Thymus (tissue), 11 donors: ENCODE results near the gene PLEKHG4. TPM values are rescaled to one million over a fixed set of nuclear protein-coding genes. Genes with fewer than 3 reads are reported as not detected.

Source experiments
- DNase-seq, 9 donors: peaks; one replicate each; pipeline ENCODE4 v3.0.0-alpha.2; 2013; ENCODE audit warnings: low spot score in 9 of 9, low read depth in 6 of 9, missing footprints in 1 of 9
- H3K27ac ChIP-seq, 2 donors: one replicate each; pipeline ENCODE4 v1.5.1; 2013; ENCODE audit warnings: control low read depth in 1 of 2, low read depth in 1 of 2, low read length in 1 of 2, mild to moderate bottlenecking in 1 of 2, moderate library complexity in 1 of 2
- H3K27me3 ChIP-seq, 2 donors: one replicate each; pipeline ENCODE4 v1.5.1; 2013; ENCODE audit warnings: low read length in 1 of 2; ENCODE audit not compliant: control insufficient read depth in 2 of 2, insufficient read depth in 1 of 2
- H3K36me3 ChIP-seq, 2 donors: one replicate each; pipeline ENCODE4 v1.5.1; 2013; ENCODE audit warnings: low read length in 1 of 2, mild to moderate bottlenecking in 1 of 2, moderate library complexity in 1 of 2; ENCODE audit not compliant: control insufficient read depth in 2 of 2, insufficient read depth in 2 of 2
- H3K4me1 ChIP-seq, 2 donors: one replicate each; pipeline ENCODE4 v1.5.1; 2013; ENCODE audit warnings: low read length in 2 of 2; ENCODE audit not compliant: control insufficient read depth in 2 of 2, insufficient read depth in 2 of 2
- H3K4me3 ChIP-seq, 2 donors: one replicate each; pipeline ENCODE4 v1.5.1; 2013; ENCODE audit warnings: low read length in 2 of 2, control low read depth in 1 of 2, mild to moderate bottlenecking in 1 of 2
- H3K9me3 ChIP-seq, 2 donors: one replicate each; pipeline ENCODE4 v1.5.1; 2013; ENCODE audit warnings: low read length in 1 of 2, mild to moderate bottlenecking in 1 of 2; ENCODE audit not compliant: control insufficient read depth in 2 of 2, insufficient read depth in 1 of 2
- WGBS: extraction: QIAGEN DNeasy Blood & Tissue Kit; methylation state at CpG from one replicate; pipeline ENCODE4 v1.1.7; 2013; 5-methylcytosine and 5-hydroxymethylcytosine counted together
- polyA plus RNA-seq: library from polyadenylated mRNA; stranded (reverse); fragments of 200-250 nt; gene quantifications from one replicate; pipeline ENCODE4 v1.2.3, GENCODE V29; 2013
- total RNA-seq: library from RNA; stranded (reverse); fragments of 120-200 nt; gene quantifications from one replicate; pipeline ENCODE4 v1.2.4, GENCODE V29; 2013
- donor health status: healthy.

The PLEKHG4 gene
- total and polyA plus RNA-seq, 2 donors: 12.6 to 16.8 TPM

DNA sequence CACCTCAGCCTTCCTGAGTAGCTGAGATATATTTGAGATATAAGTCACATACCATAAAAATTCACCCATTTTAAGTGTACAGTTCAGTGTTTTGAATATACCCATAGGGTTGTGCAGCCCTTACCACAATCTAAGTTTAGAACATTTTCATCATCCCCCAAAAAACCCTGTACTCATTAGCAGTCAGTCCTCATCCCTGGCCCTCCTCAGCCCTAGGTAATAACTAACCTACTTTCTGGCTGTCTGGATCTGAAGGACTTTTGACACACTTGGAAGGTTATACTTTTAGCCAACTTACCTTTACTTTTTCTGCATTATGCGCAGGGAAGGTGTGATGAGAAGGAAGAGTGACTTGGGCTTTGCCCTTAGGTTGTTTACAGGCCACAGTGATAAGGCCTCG is 4.0 kb upstream of the PLEKHG4 start:
- no peaks in the 10 kb centered on the region for H3K27me3 ChIP-seq
- H3K27ac ChIP-seq: no peak overlapping the region
- DNase-seq: no peak
- 100% methylated on average over 2 of the region's 2 CpGs for WGBS
- H3K9me3 ChIP-seq: peaks cover 0 to 4% of the 10 kb centered on the region in 2 donors
- H3K4me3 ChIP-seq: no peak overlapping the region
- peaks cover 4 to 12% of the 10 kb centered on the region in 2 donors for H3K36me3 ChIP-seq
- H3K4me1 ChIP-seq: peaks cover 3 to 16% of the 10 kb centered on the region in 2 donors

DNA sequence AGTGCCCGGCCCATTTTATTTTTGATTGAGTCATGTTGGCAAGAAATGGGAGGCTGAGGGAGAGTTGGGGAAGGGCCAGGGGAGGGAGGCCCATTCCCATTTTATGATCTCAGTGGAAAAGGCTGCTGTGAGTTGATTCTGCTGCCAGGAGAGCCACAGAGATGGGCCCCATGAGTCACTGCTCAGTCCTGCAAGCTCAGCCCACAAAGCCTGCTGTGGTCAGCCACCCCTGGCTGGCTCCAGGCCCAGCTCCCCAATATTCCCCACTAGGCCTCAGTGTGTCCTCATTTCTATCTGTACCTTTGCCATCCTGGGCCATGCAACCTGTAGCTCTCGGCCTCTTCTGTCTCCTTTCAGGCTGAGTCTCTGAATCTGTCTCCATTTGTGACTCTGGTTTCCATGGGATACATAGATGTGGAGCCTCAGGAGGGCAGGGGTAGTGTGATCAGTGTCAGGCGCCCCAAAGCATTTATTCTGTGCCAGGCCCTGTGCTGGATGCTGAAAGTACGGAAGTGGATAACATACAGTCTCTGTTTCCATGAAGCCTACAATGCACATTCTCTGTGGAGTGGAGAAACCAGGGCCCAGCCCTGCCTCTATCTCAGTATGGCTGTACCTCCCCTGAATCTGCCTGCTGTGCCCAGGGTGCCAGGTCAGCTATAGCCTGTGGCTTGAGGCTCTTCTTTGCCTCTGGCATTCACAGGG is 1.9 kb upstream of the PLEKHG4 start:
- 97% methylated on average over 4 of the region's 4 CpGs for WGBS
- peak overlapping the region in 1 of 2 donors; percentile 52 for H3K27ac ChIP-seq
- DNase-seq: no peak
- peaks cover 3 to 18% of the 10 kb centered on the region in 2 donors for H3K4me1 ChIP-seq
- H3K36me3 ChIP-seq: peaks cover 4 to 12% of the 10 kb centered on the region in 2 donors
- H3K9me3 ChIP-seq: peaks cover 0 to 4% of the 10 kb centered on the region in 2 donors
- no peaks in the 10 kb centered on the region for H3K27me3 ChIP-seq
- no peak overlapping the region for H3K4me3 ChIP-seq

DNA sequence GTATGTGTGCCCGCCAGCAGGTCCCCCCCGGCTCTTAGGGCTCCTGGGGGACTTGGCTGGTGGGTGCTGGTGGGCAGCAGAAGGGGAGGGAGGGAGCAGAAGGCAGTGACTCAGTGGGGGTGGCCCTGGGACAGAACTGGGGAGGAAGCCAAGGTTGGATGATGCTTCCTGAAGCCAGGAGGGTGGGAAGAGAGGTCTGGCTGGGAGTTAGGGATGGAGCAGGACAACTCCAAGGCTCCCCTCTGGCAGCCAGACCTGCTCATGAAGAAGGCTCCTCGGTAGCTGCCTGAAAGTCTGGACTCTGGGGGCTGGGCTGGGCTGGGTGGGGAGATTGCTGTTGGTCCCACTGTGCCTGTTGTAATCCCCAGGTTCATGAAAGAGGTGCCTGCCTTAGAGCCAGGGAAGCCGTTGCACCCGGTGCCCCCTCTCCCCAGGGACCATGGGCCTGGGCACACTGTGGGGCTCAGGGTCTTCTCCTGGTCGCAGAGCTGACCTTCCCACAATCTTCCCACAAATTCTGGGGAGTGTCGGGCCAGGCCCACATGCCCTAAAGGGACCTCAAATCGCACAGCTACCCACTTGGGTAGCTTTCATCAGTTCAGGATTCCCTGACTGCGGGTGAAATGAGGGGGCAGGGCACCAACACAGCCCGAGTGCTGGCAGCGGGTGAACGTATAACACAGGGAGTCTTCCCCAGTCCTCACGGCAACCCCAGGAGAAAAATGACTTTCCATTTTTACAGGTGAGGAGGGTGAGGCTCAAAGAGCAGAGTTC is 1.1 kb upstream of the PLEKHG4 start:
- Histone ChIP-seq H3K27ac (peak overlapping the region in 1 of 2 donors; percentile 52), H3K9me3 (peaks cover 0 to 4% of the 10 kb centered on the region in 2 donors), H3K36me3 (peaks cover 4 to 12% of the 10 kb centered on the region in 2 donors), H3K4me1 (peaks cover 3 to 18% of the 10 kb centered on the region in 2 donors), H3K4me3 (peak overlapping the region; percentile 58 to 79), H3K27me3 (no peaks in the 10 kb centered on the region)
- DNase-seq: peak in 1 of 9 donors; percentile 17
- WGBS: 82% methylated on average over 13 of the region's 13 CpGs

- WGBS: 2% methylated on average over 42 of the region's 42 CpGs
- Histone ChIP-seq H3K4me3 (peak overlapping the region; percentile 58 to 79), H3K9me3 (peaks cover 0 to 4% of the 10 kb centered on the region in 2 donors), H3K27me3 (no peaks in the 10 kb centered on the region), H3K27ac (no peak overlapping the region), H3K36me3 (peaks cover 4 to 12% of the 10 kb centered on the region in 2 donors), H3K4me1 (peaks cover 3 to 18% of the 10 kb centered on the region in 2 donors)
- peak in 6 of 9 donors; percentile 15 to 57 (median 20) for DNase-seq
Observed at GRCh38 chr16:67278773-67279295, 498 bp upstream of the PLEKHG4 start.

GRCh38 chr16:67280090-67281015 is 1.0 kb downstream of the PLEKHG4 start:
- Histone ChIP-seq H3K36me3 (peaks cover 4 to 12% of the 10 kb centered on the region in 2 donors), H3K4me3 (no peak overlapping the region), H3K4me1 (peaks cover 3 to 18% of the 10 kb centered on the region in 2 donors), H3K27ac (no peak overlapping the region), H3K9me3 (peaks cover 0 to 4% of the 10 kb centered on the region in 2 donors), H3K27me3 (no peaks in the 10 kb centered on the region)
- WGBS: 98% methylated on average over 15 of the region's 15 CpGs
- DNase-seq: no peak

DNA sequence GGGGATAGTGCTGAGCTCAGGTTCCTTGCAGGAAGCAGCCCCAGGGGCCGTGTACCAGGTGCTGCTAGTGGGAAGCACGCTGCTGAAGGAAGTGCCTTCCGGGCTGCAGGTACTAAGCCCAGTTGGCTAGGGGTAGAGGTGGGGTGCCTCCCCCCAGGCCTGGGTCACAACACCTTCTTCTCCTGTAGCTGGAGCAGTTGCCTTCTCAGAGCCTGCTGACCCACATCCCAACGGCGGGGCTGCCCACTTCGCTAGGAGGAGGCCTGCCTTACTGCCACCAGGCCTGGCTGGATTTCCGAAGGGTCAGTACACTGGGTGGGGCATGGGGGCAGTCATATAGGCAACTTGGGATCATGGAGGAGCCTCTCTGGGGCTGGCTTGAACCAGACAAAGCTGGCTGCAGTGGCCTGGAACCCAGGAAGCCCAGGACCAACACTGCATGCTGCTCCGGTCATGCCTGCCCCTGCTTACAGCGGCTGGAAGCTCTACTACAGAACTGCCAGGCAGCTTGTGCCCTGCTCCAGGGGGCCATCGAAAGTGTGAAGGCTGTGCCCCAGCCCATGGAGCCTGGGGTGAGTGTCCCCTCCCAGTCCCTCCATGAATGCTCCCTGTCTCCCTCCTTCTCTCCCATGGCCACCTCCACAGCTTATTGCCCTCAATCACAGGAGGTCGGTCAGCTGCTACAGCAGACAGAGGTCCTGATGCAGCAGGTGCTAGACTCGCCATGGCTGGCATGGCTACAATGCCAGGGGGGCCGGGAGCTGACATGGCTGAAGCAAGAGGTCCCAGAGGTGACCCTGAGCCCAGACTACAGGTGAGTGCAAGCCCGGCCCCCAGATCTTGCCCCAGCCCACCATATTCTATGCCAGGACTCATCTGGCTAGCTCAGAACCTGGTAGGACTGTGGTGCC is 2.5 kb downstream of the PLEKHG4 start:
- Histone ChIP-seq H3K4me1 (peaks cover 3 to 18% of the 10 kb centered on the region in 2 donors), H3K4me3 (no peak overlapping the region), H3K27ac (no peak overlapping the region), H3K9me3 (peaks cover 0 to 4% of the 10 kb centered on the region in 2 donors), H3K27me3 (no peaks in the 10 kb centered on the region), H3K36me3 (peaks cover 2 to 13% of the 10 kb centered on the region in 2 donors)
- DNase-seq: no peak
- WGBS: 97% methylated on average over 14 of the region's 14 CpGs

- no peak for DNase-seq
- H3K27ac ChIP-seq: no peak overlapping the region
- WGBS: 98% methylated on average over 10 of the region's 10 CpGs
- H3K9me3 ChIP-seq: peaks cover 0 to 4% of the 10 kb centered on the region in 2 donors
- H3K4me1 ChIP-seq: peaks cover 3 to 18% of the 10 kb centered on the region in 2 donors
- H3K36me3 ChIP-seq: peaks cover under 1 to 8% of the 10 kb centered on the region in 2 donors
- no peaks in the 10 kb centered on the region for H3K27me3 ChIP-seq
- H3K4me3 ChIP-seq: no peak overlapping the region
Observed at GRCh38 chr16:67282447-67282805, 3.1 kb downstream of the PLEKHG4 start.
